COLO829 (cell line): ENCODE data around the gene HHAT.
A peak's percentile ranks its signal among the peaks of the same experiment; 100 is the strongest.

Experiments
- DNase-seq: peaks from one replicate; pipeline ENCODE4 v3.0.0; 2012; ENCODE audit warnings: low spot score

Gene HHAT

GRCh38 chr1:210553711-210554110 is 225.0 kb downstream of the HHAT start:
- no peak for DNase-seq

GRCh38 chr1:210554382-210554781 is 225.7 kb downstream of the HHAT start:
- DNase-seq = no peak

DNA sequence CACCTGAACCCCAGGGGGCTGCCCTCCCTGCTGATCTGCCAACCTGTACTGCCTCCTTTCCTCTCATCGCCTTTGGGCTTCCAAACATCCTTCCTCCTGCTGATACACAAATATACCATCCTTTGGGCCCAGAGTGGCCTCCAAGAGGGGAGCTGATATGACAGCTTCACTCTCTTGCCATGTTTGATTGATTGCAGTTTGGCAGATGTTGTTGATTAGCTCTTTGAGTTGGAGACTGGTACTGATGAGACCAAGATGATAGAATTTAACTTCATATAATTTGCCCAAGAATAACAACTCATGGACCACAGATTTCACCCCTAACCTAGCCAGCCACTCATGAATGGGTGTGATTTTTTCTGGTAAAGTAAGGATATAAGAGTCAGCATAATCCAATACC is 227.8 kb downstream of the HHAT start:
- DNase-seq = no peak

DNA sequence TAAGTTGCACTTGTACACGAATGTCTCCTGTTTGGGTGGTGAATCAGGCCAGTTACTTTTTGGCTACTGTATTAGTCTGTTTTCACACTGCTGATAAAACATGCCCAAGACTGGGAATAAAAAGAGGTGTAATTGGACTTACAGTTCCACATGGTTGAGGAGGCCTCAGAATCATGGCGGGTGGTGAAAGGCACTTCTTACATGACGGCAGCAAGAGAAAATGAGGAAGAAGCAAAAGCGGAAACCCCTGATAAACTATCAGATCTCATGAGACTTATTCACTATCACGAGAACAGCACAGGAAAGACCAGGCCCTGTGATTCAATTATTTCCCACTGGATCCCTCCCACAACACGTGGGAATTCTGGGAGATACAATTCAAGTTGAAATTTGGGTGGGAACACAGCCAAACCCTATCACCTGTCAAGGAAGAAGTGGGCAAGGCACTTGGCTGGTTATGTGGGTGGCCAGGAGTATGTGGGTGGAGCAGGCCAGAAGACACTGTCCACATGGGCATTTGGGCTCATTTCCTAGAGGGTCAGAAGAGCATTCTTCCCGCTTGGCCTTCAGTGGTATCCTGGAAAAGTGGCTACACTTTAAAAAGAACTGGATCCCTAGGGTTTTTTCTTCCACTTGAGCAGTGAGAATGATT is 228.8 kb downstream of the HHAT start:
- DNase-seq = no peak

GRCh38 chr1:210558302-210558701 is 229.6 kb downstream of the HHAT start:
- no peak for DNase-seq

- no peak for DNase-seq
Measured at GRCh38 chr1:210565306-210565705, 236.6 kb downstream of the HHAT start.

DNA sequence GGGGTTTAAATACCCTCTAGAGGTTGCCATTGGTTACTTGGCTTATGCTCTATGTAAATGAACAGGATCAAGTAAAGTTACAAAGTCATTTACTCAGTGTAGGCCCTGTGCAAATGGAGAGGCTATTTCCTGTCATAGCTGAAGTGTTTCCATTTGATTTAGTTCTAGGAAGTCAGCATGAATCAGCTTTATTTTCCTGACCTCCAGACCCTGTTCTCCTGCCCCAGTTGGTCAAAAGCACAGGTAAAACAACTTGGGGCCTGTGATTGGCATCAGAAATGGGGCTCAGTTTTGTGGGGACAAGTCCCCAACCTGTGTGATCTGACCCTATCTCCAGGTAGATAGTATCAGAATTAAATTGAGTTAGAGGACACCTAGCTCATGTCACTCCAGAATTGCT is 239.9 kb downstream of the HHAT start:
- DNase-seq = no peak

GRCh38 chr1:210570116-210570515 is 241.4 kb downstream of the HHAT start:
- no peak for DNase-seq

- no peak for DNase-seq
Measured at GRCh38 chr1:210571356-210572284, 242.9 kb downstream of the HHAT start.

DNA sequence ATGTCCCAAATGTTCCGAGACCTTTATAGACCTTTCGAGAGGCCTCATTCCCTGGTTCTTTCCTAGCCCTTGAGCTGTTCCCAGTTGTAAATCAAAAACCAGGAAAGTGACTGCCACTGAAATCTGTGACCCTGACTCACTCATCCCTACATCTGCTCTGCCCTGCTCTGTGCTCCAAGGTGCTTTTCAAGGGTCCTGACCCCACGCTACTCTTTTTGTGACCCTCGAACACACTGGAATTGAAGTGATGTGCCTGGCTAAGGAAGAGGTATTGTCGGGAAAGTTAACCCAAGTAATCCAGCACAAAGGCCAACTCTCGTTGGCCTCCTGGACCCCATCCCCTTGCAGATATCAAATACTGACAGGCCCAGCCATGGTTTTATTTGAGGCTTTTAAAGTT is 244.4 kb downstream of the HHAT start:
- DNase-seq = no peak

DNA sequence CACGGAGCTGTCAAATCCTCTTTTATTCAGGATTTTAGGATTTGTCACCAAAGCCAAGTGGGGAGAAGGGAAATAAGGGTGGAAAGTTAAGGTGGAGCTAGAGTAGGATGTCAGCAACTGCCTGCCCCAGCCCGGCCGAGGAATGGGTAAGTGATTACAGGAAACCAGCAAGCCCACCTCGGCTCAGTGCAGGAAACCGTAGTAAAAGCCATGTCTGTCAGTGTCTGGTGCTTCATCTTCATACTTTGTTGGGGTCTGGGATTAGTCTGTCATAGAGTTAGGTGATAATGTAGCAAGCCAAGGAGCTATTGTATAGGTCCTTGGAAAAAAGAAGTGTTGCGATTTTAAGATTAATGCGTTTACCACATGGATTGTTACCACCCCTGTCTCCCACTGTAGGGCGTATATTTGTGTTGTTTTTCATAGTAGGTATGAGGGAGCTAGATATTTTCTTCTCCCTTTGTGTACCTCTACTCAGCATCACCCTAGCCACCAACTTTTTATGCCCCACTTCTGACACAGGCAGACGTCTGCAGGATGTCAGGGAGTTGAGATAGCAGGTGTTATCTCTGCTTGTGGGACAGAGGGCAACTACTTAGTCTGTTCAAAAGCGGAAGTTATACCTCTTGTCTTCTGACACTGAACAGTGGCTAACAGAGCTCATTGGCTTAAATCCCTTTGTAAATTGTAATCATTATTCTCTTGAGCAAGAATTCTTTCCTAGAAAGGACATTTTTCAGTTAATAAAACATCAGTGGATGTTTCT is 253.7 kb downstream of the HHAT start:
- no peak for DNase-seq

- peak; percentile 96 for DNase-seq
Measured at GRCh38 chr1:210584439-210585113, 255.9 kb downstream of the HHAT start.

GRCh38 chr1:210586771-210587170 is 258.1 kb downstream of the HHAT start:
- no peak for DNase-seq

DNA sequence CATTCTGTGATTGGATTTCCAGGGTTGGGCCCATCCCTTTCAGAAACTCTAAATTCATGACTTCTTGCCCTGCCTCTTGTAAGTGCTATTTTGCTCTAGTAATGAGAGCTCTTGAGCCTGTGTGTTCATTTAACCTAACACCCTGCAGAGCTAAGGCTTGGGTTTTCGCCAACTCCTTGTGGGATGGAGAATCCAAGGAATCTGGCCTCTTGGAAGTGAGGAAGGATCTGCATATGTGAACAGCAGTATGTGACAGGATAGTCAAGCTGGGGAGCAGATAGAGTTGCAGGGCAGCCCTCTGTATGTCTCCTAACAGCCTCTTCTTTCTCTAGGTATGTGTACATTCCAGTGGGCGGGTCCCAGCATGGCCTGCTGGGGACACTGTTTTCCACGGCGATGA is 258.9 kb downstream of the HHAT start:
- DNase-seq = no peak

DNA sequence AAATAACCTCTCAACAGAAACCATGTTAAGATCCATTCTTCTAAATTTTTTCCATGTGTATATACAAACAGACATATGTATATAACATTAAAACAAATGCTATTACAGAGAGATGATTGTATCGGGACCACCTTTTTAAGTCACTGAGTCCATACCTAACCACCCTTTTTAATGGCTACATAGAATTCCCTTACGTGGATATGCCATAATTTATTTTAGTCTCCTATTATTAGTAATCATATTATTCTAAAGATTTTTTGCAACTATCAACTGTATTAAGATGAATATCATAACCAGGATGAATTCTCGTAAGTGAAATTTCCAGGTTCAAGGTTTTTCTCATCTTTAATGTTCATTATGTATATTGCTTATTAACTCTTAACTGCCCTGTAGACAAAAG is 259.7 kb downstream of the HHAT start:
- no peak for DNase-seq

GRCh38 chr1:210588946-210589345 is 260.2 kb downstream of the HHAT start:
- DNase-seq = no peak

DNA sequence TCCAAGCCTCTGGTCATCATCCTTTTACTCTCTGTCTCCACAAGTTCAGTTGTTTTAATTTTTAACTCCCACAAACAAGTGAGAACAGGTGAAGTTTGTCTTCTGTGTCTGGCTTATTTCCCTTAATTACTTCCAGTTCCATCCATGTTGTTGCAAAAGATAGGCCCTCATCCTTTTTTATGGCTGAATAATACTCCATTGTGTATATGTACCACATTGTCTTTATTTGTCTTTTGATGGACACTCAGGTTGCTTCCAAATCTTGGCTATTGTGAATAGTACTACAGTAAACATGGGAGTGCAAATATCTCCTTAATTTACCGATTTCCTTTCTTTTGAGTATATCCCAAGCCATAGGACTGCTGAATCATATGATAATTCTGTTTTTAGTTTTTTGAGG is 262.5 kb downstream of the HHAT start:
- no peak for DNase-seq

GRCh38 chr1:210594605-210595004 is 265.9 kb downstream of the HHAT start:
- DNase-seq = no peak

DNA sequence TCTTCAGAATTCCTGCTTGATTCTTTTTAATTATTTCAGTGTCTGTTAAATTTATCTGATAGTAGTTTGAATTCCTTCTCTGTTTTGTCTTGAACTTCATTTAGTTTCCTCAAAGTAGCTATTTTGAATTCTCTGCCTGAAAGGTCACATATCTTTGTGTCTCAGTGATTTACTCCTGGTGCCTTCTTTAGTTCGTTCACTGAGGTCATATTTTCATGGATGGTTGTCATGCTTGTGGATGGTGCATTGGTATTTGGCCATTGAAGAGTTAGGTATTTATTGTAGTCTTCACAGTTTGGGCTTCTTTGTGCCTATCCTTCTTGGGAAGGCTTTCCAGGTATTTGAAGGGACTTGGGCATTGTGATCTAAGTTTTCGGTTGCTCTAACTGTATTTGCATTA is 267.9 kb downstream of the HHAT start:
- no peak for DNase-seq

DNA sequence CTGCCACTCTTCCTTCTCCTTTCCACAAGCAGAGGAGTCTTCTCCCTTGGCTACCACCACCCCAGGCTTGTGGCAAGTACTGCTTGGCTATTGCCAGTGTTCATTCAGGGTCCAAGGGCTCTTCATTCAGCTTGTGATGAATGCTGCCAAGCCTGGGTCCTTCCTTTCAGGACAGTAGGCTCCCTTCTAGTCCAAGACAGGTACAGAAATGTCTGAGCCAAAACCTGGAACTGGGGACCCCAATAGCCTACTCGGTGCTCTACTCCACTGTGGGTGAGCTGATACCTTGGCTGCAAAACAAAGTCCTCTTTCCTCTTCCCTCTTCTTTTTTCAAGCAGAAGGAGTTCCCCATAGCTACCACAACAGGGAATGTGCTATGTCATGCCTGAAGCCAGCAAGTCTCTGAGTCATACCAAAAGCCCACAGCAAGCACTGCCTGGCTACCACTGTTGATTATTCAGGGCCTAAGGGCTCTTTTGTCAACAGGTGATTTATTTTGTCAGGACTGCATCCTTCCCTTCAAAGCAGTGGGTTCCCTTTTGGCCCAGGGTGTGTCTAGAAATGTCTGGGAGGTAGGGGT is 268.9 kb downstream of the HHAT start:
- DNase-seq = peak; percentile 70

DNA sequence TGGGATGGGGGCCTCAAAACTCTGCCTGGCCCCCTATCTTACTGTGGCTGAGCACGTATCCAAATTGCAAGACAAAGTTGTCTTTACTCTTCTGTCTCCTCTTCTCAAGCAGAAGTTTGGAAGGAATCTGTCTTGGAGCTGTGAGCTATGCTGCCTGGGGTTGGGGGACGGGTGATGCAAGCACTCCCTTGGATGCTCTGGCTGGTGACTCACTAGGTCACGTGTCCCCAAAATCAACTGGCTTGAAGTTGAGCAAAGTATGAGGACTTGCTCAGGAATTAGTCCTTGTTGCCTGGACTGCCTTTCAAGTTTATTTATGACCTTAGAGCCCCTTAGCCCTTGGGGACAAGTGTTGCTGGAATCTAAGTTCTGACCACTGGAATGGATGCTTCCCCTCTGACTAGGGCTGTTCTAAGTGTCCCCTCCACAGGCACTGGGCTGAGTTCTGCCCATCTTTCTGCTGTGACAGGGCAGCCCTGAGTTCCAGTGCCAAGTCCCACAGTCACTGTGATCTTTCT is 269.5 kb downstream of the HHAT start:
- no peak for DNase-seq
